ENCODE measurements around the gene MYRF. TPM values are rescaled to one million over a fixed set of nuclear protein-coding genes. Genes with fewer than 3 reads are reported as not detected.

Gene MYRF
- total RNA-seq, 1 donor from 2014 or later = 0.30 TPM

DNA sequence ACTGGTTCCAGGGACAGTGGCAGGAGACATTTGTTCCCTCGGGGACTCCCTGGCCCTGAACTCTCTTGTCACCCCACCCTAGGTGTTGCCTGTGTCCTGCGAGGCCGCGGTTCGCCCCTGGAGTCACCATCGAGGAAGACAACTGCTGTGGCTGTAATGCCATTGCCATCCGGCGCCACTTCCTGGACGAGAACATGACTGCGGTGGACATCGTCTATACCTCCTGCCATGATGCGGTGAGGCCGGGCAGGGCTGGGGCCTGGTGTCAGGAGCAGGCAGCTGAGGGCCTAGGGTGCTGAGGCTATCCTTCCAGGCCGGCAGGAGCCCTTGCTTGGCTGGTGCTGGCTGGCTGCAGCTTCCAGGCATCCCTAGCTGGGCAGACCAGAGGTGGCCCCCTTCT, 17.7 kb upstream of the MYRF start:
- ATAC-seq = no peak
- intact Hi-C loops (cut with DNase I) = loop anchor here (5.0 kb wide), 1 partner anchor 37 kb away; no protein-coding TSS in a partner anchor
- no peak for DNase-seq (ENCODE audit: missing footprints)

DNA sequence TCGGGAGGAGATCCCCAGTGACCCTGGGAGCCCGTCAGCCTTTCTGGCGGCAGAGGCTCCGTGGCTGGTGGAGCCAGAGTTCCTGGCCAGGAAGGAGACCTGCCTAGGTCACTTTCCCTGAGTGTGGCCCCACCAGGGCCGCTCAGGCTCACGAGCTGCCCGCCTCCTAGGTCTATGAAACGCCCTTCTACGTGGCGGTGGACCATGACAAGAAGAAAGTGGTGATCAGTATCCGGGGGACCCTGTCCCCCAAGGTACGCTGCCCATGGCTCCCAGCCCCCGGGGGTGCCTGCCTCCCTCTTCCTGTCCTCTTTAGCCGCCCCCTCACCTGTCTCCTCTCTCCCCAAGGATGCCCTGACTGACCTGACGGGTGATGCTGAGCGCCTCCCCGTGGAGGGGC, 17.0 kb upstream of the MYRF start:
- ATAC-seq = no peak
- DNase-seq (ENCODE audit: missing footprints) = no peak
- intact Hi-C loops (cut with DNase I) = no loop called here

DNA sequence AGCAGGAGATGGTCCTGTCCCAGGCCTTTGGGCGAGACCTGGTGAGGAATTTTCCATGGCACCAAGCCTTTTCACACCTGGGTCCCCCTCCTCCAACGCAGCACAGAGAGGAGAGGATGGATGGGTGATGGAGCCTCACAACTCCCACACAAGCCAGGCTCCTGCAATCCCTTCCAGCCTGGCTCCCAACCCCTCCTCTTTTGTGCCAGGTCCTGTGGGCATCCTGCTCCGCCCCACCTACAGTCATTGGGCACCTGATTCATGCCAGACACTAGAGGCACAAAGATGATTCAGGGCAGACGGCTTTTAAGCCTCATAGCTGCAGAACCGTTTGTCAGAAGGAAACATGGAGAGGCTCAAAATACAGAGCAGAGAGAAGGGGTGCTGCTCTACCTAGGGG, 16.1 kb upstream of the MYRF start:
- no peak for DNase-seq (ENCODE audit: missing footprints)
- ATAC-seq = no peak
- intact Hi-C loops (cut with DNase I) = no loop called here

DNA sequence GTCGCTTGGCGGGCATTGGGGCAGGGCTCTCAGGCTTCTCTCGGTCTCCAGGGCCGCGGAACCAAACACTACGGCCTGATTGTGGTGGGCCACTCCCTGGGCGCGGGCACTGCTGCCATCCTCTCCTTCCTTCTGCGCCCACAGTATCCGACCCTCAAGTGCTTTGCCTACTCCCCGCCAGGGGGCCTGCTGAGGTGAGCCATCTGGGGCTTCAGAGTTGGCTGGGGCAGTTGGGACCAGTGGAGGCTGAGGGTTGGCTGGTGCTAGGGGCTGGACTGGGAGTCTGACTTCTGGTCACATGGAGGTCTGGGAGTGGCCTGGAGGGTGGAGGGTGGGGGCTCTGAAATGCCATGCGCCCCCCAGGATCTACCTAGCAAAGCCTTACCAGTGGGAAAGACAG, 15.3 kb upstream of the MYRF start:
- intact Hi-C loops (cut with DNase I) = no loop called here
- ATAC-seq (no peak), DNase-seq (ENCODE audit: missing footprints) (no peak)

DNA sequence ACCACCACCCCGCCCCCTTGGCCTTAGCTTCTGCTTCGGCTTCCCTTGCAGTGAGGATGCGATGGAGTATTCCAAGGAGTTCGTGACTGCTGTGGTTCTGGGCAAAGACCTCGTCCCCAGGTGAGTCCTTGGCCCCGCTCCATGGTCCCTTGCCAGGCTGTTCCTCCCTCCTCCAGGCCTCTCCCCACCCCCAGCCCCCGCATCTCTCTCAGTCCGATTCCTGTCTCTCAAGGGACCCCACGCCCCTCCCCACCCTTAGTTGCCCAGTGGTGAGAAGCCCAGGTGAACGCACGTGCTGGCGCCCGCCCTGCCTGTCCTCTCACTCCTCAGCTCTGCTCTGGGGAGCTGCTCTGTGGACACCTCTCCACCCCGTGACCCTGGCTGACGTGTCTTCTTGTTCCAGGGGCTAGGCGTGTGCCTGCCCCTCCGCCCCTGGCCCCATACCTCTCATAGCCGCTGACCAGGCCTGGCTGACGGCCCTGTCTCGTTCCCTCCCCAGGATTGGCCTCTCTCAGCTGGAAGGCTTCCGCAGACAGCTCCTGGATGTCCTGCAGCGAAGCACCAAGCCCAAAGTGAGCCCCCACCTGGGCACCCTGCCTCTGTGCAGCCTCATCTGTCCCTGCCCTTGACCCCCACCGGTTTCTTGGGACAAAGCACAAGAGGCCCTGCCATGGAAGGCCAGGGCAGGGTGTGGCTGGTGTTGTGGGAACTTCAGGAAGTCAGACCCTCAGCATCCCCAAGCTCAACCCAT, 14.6 kb upstream of the MYRF start:
- intact Hi-C loops (cut with DNase I) = no loop called here

DNA sequence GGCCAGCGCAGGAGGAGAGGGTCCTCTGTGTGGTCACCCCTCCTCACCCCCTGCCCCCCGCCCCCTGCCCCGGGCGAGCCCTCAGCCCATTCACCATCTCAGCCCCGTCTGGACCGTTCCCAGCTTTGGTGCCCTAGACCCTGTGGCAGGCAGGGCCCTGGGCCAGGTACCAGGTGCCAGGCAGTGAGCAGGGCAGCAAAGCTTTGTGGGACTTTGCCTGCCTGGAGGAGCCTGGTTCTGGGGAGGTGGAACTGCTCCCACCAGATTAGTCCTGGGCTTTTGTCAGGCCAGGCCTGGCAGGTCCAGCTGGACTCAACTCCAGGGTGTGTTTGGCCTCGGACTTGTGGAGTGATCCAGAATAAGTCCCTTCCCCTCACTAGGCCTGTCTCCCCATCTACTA, 13.7 kb upstream of the MYRF start:
- DNase-seq (ENCODE audit: missing footprints) (no peak), ATAC-seq (no peak)
- intact Hi-C loops (cut with DNase I) = no loop called here

More for the DNA sequence above, 14.6 kb upstream of the MYRF start:
- no peak for DNase-seq (ENCODE audit: missing footprints)
- no peak for ATAC-seq

DNA sequence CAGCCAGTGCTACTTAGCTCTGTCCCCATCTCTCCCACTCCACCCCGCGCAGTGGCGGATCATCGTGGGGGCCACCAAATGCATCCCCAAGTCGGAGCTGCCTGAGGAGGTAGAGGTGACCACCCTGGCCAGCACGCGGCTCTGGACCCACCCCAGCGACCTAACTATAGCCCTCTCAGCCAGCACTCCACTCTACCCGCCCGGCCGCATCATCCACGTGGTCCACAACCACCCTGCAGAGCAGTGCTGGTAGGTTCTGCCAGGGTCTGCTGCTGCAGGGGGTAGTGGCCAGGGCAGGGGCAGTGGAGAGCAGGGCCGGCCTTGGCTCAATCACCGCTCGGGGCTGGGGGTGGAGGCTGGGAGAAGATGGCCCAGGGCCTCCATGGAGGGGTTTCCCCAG, 13.0 kb upstream of the MYRF start:
- intact Hi-C loops (cut with DNase I) = no loop called here
- ATAC-seq = no peak
- DNase-seq (ENCODE audit: missing footprints) = no peak

DNA sequence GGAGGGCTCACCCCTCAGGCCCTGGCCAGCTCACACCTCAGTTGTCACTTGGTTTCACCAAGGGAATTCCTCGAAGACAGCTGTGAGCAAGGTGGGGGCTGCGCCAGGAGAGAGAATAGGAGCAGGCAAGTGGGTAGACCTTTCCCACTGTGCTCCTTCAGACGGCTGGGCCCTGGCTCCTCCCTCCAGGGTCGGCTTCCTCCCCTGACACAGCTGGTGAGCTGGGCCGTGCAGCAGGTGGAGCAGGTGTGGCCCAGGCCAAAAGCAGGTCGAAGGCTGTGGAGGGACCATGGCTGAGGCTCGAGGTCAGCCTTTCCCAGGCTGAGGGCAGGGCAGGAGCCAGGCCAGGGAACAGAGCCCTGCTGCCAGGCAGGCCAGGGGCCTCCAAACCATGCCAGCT, 12.5 kb upstream of the MYRF start:
- ATAC-seq (peak; percentile 37), DNase-seq (ENCODE audit: missing footprints) (no peak)
- intact Hi-C loops (cut with DNase I) = no loop called here

DNA sequence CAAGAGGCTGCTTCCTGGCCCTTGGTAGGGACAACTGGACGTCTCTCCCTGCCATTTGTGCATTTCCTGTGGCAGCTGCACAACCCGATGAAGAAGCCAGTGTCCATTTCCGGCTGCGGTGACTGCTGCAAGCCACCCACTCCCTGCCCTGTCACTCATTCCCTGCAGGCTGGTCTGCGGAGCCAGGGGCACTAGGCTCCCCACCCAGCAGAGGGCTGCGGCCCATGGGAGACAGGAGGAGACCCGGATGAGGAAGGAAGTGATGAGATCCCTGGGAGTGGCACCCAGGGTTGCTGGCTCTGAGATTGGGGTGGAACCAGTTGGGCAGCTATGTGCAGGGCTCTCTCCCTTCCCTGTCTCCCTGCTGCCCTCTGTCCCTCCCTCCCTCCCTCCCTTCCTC, 10.0 kb upstream of the MYRF start:
- intact Hi-C loops (cut with DNase I) = no loop called here
- peak; percentile 10 for ATAC-seq

DNA sequence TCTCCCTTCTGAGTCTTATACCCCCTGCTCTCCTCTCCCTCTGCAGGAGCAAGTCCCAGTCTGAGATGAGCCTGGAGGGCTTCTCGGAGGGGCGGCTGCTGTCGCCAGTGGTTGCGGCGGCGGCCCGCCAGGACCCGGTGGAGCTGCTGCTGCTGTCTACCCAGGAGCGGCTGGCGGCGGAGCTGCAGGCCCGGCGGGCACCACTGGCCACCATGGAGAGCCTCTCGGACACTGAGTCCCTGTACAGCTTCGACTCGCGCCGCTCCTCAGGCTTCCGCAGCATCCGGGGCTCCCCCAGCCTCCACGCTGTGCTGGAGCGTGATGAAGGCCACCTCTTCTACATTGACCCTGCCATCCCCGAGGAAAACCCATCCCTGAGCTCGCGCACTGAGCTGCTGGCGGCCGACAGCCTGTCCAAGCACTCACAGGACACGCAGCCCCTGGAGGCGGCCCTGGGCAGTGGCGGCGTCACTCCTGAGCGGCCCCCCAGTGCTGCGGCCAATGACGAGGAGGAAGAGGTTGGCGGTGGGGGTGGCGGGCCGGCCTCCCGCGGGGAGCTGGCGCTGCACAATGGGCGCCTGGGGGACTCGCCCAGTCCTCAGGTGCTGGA, 8.8 kb upstream of the MYRF start:
- no peak for ATAC-seq
- DNase-seq (ENCODE audit: missing footprints) = no peak
- intact Hi-C loops (cut with DNase I) = no loop called here

More for the DNA sequence above, 10.0 kb upstream of the MYRF start:
- DNase-seq (ENCODE audit: missing footprints) = no peak

DNA sequence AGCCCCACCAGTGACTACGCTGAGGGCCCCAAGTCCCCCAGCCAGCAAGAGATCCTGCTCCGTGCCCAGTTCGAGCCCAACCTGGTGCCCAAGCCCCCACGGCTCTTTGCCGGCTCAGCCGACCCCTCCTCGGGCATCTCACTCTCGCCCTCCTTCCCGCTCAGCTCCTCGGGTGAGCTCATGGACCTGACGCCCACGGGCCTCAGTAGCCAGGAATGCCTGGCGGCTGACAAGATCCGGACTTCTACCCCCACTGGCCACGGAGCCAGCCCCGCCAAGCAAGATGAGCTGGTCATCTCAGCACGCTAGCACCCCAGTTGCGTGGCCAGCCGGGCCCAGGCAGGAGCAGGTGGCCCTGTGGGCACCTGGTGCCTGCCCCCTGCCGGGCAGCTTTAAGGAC, 8.3 kb upstream of the MYRF start:
- DNase-seq (ENCODE audit: missing footprints) = no peak
- no peak for ATAC-seq
- intact Hi-C loops (cut with DNase I) = no loop called here

DNA sequence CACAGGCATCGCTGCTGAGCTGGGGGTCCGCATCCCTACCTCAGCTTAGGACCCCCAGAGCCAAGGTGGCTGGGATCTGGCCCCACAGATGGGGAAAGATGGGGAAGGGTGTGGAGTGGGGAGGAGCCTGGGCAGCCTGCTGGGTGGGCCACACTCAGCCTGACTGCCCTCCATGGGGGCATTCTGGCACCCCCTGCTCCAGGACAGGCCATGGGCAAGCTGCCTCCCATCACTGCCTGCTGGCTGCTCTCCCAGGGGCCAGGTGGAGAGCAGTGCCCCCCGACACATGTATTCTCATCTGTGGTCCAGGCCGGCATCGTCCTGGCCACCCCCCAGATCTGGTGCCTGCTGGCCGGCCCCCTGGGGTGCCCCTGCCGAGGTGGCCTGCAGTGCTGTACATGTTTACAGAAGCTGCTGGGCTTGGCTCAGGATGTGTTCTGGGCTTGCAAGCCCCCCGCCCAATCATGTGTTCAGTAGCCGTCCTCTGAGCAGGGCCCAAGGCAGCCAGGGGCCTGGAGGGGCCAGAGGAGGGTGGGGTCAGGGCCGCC, 7.8 kb upstream of the MYRF start:
- intact Hi-C loops (cut with DNase I) = no loop called here
- DNase-seq (ENCODE audit: missing footprints) = no peak
- ATAC-seq = no peak

DNA sequence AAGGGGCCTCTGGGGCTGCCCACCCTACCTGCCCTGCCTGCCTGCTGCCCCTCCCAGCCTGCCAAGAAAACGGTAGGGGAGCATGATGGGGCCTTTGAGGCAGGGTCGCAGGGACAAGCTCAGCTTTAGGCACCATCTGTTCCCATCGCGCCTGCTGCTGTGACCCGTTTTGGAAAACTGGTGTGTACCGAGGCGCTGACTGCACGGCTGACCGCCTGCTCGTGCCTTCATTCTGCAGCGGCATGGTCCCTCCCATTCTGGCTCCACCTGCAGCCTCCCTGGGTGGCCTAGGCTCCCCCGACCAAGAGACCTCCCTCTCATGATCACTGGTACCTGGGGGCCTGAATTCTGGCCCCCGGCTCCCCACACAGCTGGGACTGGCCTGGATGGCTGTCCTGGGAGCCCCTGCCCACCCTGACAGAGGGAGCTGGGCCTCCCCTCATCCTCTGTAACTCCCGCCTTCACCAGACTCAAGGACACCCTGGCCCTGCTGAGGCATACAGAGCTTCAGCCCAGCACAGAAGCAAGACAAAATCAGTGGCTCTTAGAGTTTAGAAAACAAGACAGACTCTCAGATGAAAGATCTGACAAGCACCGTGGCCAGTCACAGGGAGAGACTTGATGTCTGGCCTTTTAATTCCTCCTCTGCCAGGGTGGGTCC, 6.5 kb upstream of the MYRF start:
- intact Hi-C loops (cut with DNase I) = no loop called here
- DNase-seq (ENCODE audit: missing footprints) = no peak

DNA sequence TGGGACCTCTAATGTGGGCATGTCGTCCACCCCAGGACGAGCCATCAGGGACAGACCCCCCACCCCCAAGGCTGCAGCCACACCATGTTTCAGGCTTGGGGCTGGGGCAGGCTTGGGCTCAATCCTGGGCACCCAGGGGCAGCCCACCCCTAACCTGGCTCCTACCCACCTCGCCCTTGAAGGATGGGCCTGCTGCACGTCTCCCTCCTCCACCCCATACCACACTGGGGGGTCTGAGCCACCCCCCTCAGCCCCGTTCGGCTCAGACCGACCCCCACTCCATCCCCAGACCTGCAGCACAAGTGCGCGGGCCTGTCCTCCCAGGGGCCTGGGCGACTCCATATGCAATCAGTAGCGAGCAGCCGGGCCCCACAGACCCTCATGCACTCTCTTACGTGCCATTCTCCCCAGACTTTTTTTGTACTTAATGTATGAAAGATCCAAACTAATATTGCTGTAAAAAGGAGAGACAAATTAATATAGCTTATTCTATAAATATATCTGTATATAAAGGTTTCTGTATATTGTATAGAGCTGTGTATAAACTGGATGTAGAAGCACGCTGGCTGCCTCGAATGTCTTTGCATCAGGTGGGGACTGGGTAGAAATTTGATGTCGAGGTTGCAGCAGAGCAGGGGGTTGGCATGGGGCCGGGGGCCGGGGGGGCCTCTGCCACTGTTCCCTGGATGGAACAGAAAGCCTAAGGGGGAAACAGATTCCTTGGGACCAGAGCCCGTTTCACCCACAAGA, 5.8 kb upstream of the MYRF start:
- intact Hi-C loops (cut with DNase I) = no loop called here
- DNase-seq (ENCODE audit: missing footprints) (no peak), ATAC-seq (no peak)

More for the DNA sequence above, 6.5 kb upstream of the MYRF start:
- no peak for ATAC-seq

DNA sequence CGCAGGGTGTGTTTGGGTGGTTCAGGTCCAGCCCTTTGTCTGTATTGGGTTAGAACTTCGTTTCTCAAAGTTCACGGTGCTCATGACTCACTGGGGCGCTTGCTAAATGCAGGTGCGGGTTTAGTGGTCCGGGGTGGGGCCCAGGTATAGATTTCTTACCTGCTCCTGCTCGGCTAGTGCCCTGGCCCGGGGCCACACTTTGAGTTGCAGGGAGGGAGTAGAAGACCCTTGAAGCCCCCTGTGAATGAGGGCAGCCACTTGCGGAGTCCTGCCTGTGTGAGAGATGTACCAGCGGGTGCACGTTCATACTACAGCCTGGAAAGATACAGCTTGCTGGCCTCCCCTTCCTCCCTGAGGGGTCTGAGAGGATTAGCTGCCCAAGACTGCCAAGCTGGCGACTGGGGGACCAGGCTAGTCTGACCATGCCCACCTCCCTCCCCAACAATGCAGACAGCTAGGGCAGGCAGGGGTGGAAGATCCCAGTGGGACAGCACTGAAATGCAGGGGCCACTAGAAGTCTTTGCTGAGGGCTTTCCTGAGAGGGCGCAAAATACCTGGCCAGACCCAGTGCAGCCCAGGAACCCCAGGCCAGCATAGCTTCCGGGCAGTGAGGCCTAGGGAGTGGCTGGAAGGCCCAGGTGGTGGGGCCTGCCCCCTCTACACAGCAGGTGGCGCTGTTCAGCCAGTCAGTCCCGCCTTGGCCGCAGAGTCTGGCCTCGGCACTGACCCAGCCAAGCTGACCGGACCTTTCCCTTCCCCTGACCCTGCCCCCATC, 5.1 kb upstream of the MYRF start:
- peak; percentile 83 for ATAC-seq
- DNase-seq (ENCODE audit: missing footprints) = peak; percentile 88
- intact Hi-C loops (cut with DNase I) = no loop called here

DNA sequence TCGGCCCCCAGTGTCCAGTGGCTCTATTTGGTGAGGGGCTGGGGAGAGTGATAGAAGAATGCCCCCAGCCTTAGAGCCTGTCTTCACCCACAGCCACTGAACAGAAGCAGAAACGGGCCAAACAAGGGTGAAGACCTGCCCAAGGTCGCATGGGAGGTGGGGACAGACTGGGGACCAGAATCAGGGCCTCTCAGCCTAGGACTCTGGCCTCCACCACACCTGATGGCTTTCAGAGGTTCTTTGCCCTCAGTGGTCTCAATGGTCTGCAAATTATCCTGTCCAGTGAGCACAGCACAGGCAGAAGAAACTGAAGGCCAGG, 4.5 kb upstream of the MYRF start:
- ATAC-seq (peak; percentile 22), DNase-seq (ENCODE audit: missing footprints) (no peak)
- intact Hi-C loops (cut with DNase I) = no loop called here

DNA sequence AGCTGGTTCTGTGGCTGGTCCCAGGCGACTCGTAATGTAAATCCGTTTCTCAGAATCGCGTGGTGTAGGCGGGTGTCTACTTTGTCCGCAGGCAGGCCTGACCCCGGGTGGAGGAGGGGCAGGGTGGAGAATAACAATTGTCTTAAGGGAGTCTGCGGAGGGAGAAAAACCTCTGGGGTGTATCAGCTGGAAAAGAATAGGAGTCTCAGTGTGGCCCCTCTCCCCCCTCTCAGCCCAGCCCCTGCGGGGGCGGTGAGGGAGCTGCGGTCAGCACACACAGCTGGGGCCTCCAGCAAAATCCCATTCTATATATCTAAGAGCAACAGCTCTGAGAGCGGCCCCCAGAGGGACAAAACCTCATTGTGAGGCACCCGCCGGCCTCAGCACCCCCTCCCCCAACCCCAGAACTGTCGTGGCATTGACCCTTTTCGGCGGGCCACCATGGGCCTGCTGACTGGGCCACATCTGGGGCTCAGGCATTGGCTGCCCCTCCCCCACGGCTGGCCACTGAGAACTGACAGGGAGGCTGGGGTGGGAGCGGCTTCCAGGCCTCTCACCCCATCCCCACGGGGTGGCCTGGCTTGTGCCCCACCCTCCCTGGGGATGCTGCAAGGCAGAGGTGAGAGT, 2.7 kb upstream of the MYRF start:
- intact Hi-C loops (cut with DNase I) = no loop called here
- ATAC-seq (no peak), DNase-seq (ENCODE audit: missing footprints) (no peak)

DNA sequence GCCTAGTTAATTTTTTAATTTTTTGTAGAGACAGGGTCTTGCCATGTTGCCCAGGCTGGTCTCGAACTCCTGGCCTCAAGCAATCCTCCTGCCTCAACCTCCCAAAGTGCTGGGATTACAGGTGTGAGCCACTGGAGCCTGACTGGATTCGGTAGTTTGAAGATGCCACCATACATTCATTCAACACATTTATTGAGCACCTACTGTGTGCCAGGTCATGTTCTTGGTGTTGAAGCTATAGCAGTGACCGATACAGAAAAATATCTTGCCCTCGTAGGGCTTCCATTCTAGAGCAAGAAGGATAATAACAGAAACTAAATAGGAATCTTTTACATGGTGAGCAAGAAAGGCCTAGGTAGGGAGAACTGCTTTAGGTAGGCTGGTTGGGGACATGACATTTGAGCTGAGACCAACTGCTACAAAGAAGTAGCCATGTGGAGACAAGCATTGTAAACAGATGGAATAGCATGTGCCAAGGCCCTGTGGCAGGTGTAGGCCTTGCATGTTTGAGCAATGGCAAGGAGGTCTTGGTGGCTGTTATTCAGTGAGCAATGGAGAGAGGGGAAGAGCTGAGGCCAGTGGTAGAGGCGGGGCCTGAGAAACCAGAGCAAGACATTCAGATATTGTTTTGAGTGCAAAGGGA, 1.7 kb upstream of the MYRF start:
- intact Hi-C loops (cut with DNase I) = no loop called here
- ATAC-seq (no peak), DNase-seq (ENCODE audit: missing footprints) (no peak)
